ENCODE data around the gene ARID1A.

DNA sequence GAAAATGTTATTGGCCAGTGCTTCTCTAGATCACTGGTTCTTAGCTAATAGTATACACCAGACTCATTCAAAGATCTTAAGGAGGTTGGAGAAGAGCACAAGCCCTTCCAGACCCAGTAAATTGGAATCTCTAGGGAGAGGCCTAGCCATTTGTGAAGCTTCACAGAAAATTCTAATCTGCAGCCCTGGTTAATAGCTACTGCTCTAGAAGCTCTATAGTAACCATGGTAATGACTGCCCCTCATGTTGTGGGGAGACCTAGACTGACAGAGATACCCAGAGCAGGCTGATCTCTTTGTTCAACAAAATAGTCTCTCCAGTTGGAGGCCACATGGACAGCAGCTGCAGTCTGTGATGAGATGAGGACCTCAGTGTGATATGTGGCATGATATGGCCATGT is 31.7 kb downstream of the ARID1A start:
- no peak for TF ChIP-seq EZH2 (IDR thresholded peaks at IDR 0.05; ENCODE audit: borderline replicate concordance, low read depth, low read length, poor library complexity, severe bottlenecking)
- TF ChIP-seq, protein P1, sequence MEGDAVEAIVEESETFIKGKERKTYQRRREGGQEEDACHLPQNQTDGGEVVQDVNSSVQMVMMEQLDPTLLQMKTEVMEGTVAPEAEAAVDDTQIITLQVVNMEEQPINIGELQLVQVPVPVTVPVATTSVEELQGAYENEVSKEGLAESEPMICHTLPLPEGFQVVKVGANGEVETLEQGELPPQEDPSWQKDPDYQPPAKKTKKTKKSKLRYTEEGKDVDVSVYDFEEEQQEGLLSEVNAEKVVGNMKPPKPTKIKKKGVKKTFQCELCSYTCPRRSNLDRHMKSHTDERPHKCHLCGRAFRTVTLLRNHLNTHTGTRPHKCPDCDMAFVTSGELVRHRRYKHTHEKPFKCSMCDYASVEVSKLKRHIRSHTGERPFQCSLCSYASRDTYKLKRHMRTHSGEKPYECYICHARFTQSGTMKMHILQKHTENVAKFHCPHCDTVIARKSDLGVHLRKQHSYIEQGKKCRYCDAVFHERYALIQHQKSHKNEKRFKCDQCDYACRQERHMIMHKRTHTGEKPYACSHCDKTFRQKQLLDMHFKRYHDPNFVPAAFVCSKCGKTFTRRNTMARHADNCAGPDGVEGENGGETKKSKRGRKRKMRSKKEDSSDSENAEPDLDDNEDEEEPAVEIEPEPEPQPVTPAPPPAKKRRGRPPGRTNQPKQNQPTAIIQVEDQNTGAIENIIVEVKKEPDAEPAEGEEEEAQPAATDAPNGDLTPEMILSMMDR (conservative IDR thresholded peaks at IDR 0.05; ENCODE audit: low read depth, low read length), result no peak

Measured in A673 (cell line).